Natural killer cell (primary cell): ENCODE data around the gene LYZL1. TPM values are rescaled to one million over a fixed set of nuclear protein-coding genes. Genes with fewer than 3 reads are reported as not detected.
A peak's percentile ranks its signal among the peaks of the same experiment; 100 is the strongest.

Experiments
- ATAC-seq, 3 donors: fragments of 150-1000 bp in 2 of 3; fragments of 200-7000 bp in 1 of 3; cut with Tn5 transposase; 1 replicate in 1 of 3; 2 replicates in 2 of 3; pipeline ENCODE4 v1.10.0; 2021; ENCODE audit warnings: mild to moderate bottlenecking in 2 of 3, moderate library complexity in 2 of 3
- DNase-seq, 2 donors: peaks; one replicate each; pipeline versions ENCODE4 v3.0.0 to v3.0.0-alpha.2; 2013 to 2021; ENCODE audit warnings: mixed read lengths in 1 of 2
- H3K27ac ChIP-seq: one replicate; pipeline ENCODE4 v1.5.1; 2013; ENCODE audit warnings: mild to moderate bottlenecking, low read length
- H3K27me3 ChIP-seq: one replicate; pipeline ENCODE4 v1.6.1; 2013; ENCODE audit warnings: low read length; ENCODE audit not compliant: control insufficient read depth, insufficient read depth
- H3K36me3 ChIP-seq: one replicate; pipeline ENCODE4 v1.6.1; 2013; ENCODE audit warnings: low read length; ENCODE audit not compliant: control insufficient read depth, insufficient read depth
- H3K4me1 ChIP-seq: one replicate; pipeline ENCODE4 v1.6.1; 2013; ENCODE audit warnings: low read length; ENCODE audit not compliant: control insufficient read depth, insufficient read depth
- H3K4me3 ChIP-seq: one replicate; pipeline ENCODE4 v1.5.1; 2013; ENCODE audit warnings: low read length
- H3K9me3 ChIP-seq: one replicate; pipeline ENCODE4 v1.6.1; 2013; ENCODE audit warnings: low read length; ENCODE audit not compliant: control insufficient read depth, insufficient read depth
- H3K27ac Mint-ChIP-seq, 2 donors: one replicate each; pipeline ENCODE4 v1.8.0; 2022; ENCODE audit warnings: mild to moderate bottlenecking in 2 of 2, mixed read lengths in 2 of 2, moderate library complexity in 1 of 2
- H3K27me3 Mint-ChIP-seq, 2 donors: one replicate each; pipeline ENCODE4 v1.8.0; 2022; ENCODE audit warnings: low read depth in 2 of 2, mixed read lengths in 2 of 2
- H3K36me3 Mint-ChIP-seq: one replicate; pipeline ENCODE4 v1.8.0; 2022; ENCODE audit warnings: mixed read lengths
- H3K4me1 Mint-ChIP-seq, 2 donors: one replicate each; pipeline ENCODE4 v1.8.0; 2022; ENCODE audit warnings: mixed read lengths in 2 of 2
- H3K4me3 Mint-ChIP-seq: one replicate; pipeline ENCODE4 v1.8.0; 2022; ENCODE audit warnings: mild to moderate bottlenecking, moderate library complexity, mixed read lengths
- H3K9me3 Mint-ChIP-seq, 2 donors: one replicate each; pipeline ENCODE4 v1.8.0; 2022; ENCODE audit warnings: mixed read lengths in 2 of 2
- WGBS: methylation state at CpG from one replicate; pipeline ENCODE4 v1.1.7; 2013; ENCODE audit warnings: missing lambda C conversion rate; ENCODE audit not compliant: insufficient coverage; 5-methylcytosine and 5-hydroxymethylcytosine counted together
- intact Hi-C: fragments of 100-400 bp; cut with micrococcal nuclease; formaldehyde crosslinking; loops from one replicate; pipeline ENCODE4 v1.14.2; 2022
- total RNA-seq, 4 donors: library from RNA; stranded (reverse); fragments of 120-200 nt in 1 of 4; gene quantifications; one replicate each; pipeline versions ENCODE4 v1.2.3 to v1.2.4, GENCODE V29; 2013 to 2022
- TF ChIP-seq, protein P1 (sequence below): fragments of 200-600 bp; IDR thresholded peaks from one replicate; pipeline ENCODE4 v1.8.0; 2022; ENCODE audit warnings: antibody characterized with exemption

LYZL1 gene
- total RNA-seq, 3 donors from 2014 or later (not counting 1 experiment from before 2014, with no cell fraction given): not detected

DNA sequence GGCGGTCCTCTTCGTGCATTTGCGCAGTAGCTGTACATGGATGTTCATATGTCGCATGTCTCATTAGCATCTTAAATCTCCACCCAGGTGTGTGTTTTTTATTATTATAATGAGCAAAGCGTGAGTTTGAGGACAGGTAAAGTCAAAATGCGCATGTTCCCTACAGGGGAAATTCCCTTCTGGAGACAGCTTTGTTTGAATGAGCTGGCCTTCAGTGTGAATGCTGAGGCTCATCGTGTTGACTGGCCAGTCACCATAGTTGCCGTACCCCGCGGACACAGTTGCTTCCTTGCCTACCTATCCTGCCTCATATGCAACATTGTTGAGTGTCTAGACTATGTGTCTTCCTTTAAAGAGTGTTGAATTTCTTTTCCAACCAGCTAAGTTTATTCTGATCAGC, 13.6 kb downstream of the LYZL1 start:
- Mint-ChIP-seq H3K27ac (no peak overlapping the region), H3K36me3 (peaks cover 16% of the 10 kb centered on the region), H3K4me3 (no peak overlapping the region), H3K27me3 (peaks cover 18 to 37% of the 10 kb centered on the region in 2 donors), H3K4me1 (peaks cover 0 to 4% of the 10 kb centered on the region in 2 donors), H3K9me3 (peaks cover 2 to 9% of the 10 kb centered on the region in 2 donors)
- no peak overlapping the region for H3K27ac ChIP-seq
- WGBS: 92% methylated on average over 10 of the region's 10 CpGs
- intact Hi-C loops: loop anchor here (5.0 to 10.0 kb wide), 2 partner anchors 640 to 678 kb away; no protein-coding TSS in a partner anchor
- H3K4me3 ChIP-seq: no peak overlapping the region
- ATAC-seq: no peak
- TF ChIP-seq, protein P1, sequence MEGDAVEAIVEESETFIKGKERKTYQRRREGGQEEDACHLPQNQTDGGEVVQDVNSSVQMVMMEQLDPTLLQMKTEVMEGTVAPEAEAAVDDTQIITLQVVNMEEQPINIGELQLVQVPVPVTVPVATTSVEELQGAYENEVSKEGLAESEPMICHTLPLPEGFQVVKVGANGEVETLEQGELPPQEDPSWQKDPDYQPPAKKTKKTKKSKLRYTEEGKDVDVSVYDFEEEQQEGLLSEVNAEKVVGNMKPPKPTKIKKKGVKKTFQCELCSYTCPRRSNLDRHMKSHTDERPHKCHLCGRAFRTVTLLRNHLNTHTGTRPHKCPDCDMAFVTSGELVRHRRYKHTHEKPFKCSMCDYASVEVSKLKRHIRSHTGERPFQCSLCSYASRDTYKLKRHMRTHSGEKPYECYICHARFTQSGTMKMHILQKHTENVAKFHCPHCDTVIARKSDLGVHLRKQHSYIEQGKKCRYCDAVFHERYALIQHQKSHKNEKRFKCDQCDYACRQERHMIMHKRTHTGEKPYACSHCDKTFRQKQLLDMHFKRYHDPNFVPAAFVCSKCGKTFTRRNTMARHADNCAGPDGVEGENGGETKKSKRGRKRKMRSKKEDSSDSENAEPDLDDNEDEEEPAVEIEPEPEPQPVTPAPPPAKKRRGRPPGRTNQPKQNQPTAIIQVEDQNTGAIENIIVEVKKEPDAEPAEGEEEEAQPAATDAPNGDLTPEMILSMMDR: no peak
- H3K36me3 ChIP-seq: no peaks in the 10 kb centered on the region
- H3K27me3 ChIP-seq: no peaks in the 10 kb centered on the region
- no peaks in the 10 kb centered on the region for H3K4me1 ChIP-seq
- peaks cover 3% of the 10 kb centered on the region for H3K9me3 ChIP-seq
- no peak for DNase-seq

- Mint-ChIP-seq H3K4me3 (no peak overlapping the region), H3K36me3 (peaks cover 12% of the 10 kb centered on the region), H3K4me1 (peaks cover 0 to 4% of the 10 kb centered on the region in 2 donors), H3K9me3 (peaks cover 2 to 9% of the 10 kb centered on the region in 2 donors), H3K27me3 (peaks cover 18 to 26% of the 10 kb centered on the region in 2 donors), H3K27ac (no peak overlapping the region)
- Histone ChIP-seq H3K9me3 (no peaks in the 10 kb centered on the region), H3K27ac (no peak overlapping the region), H3K36me3 (no peaks in the 10 kb centered on the region), H3K4me1 (no peaks in the 10 kb centered on the region), H3K27me3 (no peaks in the 10 kb centered on the region), H3K4me3 (no peak overlapping the region)
- DNase-seq (peak in 1 of 2 donors; percentile 53), ATAC-seq (no peak)
- 39% methylated on average over 5 of the region's 6 CpGs for WGBS
- TF ChIP-seq, protein P1: no peak
- intact Hi-C loops: loop anchor here (5.0 to 10.0 kb wide), 2 partner anchors 642 to 680 kb away; no protein-coding TSS in a partner anchor
Measured at GRCh38 chr10:29304264-29304994, 15.6 kb downstream of the LYZL1 start.

DNA sequence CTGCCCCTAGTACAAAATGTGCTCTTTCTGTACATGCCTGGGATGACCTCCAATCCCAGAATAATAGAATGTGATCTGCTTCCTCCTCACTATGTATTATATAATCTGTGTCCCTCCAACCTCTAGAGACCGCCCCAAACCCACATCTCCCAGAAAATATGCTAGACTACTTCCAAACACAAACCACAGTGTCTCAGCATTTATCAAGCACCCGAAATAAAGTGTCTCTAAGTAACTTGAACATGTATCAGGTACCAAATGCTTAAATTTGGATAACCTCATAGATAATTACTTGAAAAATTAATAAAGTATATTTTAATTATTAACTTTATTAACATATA, 16.1 kb downstream of the LYZL1 start:
- no peak for ATAC-seq
- Histone ChIP-seq H3K36me3 (no peaks in the 10 kb centered on the region), H3K27ac (no peak overlapping the region), H3K4me3 (no peak overlapping the region), H3K4me1 (no peaks in the 10 kb centered on the region), H3K9me3 (no peaks in the 10 kb centered on the region), H3K27me3 (no peaks in the 10 kb centered on the region)
- Mint-ChIP-seq H3K36me3 (peaks cover 12% of the 10 kb centered on the region), H3K27me3 (peaks cover 18 to 26% of the 10 kb centered on the region in 2 donors), H3K4me3 (no peak overlapping the region), H3K9me3 (peaks cover 2 to 9% of the 10 kb centered on the region in 2 donors), H3K27ac (no peak overlapping the region), H3K4me1 (peaks cover 0 to 4% of the 10 kb centered on the region in 2 donors)
- intact Hi-C loops: loop anchor here (5.0 to 10.0 kb wide), 2 partner anchors 643 to 680 kb away; no protein-coding TSS in a partner anchor
- no peak for DNase-seq
- WGBS: 25% methylated on average over 2 of the region's 2 CpGs
- TF ChIP-seq, protein P1: no peak
